NCI-H2227 treated with DMSO at 0.1 percent for 48 hours (cell line): ENCODE measurements around the gene RBM38.

Experiments used
- DNase-seq: peaks from one replicate; lab custom pipeline; 2025; lab: John Stamatoyannopoulos, UW

RBM38 gene

DNA sequence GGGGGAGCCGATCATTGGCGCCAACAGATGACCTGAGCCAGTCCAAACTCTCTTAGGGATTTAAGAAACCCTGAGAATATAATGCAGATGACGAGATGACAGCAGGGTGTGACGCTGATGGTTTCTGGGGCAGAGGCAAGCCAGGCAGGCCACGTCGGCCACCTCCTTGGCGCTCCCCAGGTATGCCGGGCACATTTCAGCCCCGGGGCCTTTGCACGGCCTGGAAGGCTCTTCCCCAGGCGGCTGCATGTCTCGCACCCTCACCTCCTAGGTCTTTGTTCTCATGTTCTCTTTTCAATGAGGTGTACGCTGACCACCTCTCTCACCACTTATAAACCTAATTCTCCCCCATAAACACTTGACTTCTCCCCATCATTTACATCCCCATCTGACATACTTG, 64.9 kb downstream of the RBM38 start:
- DNase-seq: no peak

DNA sequence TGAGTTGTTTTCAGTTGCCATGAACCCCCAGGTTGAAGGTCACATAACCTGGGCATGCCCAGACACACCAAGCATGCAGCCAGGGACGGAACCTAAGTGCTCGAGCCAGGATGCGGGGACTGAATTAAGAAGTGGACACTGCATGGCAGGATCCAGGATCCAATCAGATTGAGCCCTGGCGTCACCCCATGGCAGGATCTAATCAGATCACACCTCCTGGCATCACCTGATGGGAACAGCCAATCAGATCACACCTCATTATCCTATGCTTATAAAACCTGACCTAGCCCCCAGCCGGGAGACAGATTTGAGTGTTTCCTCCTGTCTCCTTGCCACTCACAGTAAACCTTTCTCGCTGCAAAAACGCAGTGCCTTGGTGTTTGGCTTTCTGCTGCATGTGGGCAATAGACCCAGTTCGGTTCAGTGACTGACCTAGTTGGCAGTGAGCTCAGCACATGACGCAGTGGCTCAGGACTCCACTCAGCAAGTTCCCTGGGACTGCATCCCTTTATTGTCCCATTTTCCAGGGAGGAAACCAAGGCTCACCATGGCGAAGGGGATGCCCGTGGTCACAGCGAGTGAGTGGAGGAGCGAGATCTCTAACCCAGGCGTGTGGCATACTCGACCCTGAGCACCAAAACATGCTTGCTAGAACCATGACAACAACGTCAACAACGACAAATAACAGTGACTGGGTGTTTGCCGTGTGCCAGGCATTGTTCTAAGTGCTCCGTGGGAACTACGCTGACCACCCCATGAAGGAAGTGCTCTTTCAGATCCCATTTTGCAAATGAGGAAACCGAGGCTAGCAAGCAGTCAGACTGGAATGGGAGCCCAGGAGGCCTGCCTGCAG, 66.3 kb downstream of the RBM38 start:
- DNase-seq: no peak

DNA sequence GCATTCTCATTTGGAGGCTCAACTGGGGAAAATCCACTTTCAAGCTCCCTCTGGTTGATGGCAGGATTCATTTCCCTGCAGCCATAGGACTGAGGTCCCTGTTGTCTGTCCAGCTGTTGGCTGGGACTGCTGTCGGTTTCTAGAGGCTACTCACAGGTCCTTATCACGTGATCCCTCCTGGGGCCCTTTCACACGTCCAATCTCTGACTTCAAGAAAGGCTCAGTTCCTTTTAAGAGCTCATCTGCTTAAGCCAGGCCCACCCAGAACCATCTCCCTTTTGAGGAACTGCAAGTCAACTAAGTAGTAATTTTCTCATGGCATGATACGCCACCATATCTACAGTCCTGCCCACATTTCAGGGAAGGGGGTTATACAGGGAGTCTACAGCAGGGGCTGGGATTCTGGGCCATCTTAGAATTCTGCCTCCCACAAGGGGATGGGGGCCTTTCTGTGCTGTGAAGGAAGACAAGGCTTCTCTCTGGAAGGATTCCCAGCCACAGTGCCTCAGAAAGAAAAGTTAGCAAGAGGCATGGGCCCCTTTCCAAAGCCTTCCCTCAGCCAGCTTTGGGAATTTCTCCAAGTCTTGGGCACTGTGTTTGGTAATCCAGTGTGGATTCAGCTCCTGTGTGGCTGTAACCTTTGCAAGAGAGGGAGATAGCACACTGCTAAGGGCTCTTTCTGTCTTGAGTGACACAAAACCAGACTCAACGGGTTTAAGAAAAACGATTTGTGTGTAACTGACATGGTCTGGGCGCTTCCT, 67.4 kb downstream of the RBM38 start:
- no peak for DNase-seq
